ENCODE results near the gene MFSD8.
"Not testable (repeated sequence)": the region's sequence is repeated elsewhere in the genome, so short reads cannot be mapped to it uniquely, and the experiment has no call there.

MFSD8 gene

GRCh38 chr4:127931836-127932235 is 33.1 kb downstream of the MFSD8 start:
- DNase-seq (ENCODE audit: low spot score): not testable (repeated sequence)

- DNase-seq (ENCODE audit: low spot score): no peak
Measured at GRCh38 chr4:127930175-127930574, 34.8 kb downstream of the MFSD8 start.

- DNase-seq (ENCODE audit: low spot score): not testable (repeated sequence)
Measured at GRCh38 chr4:127925720-127926119, 39.3 kb downstream of the MFSD8 start.

GRCh38 chr4:127922226-127922625 is 42.7 kb downstream of the MFSD8 start:
- DNase-seq (ENCODE audit: low spot score): no peak

- no peak for DNase-seq (ENCODE audit: low spot score)
Measured at GRCh38 chr4:127920521-127920920, 44.5 kb downstream of the MFSD8 start.

GRCh38 chr4:127917151-127917550 is 47.8 kb downstream of the MFSD8 start:
- DNase-seq (ENCODE audit: low spot score): no peak

- no peak for DNase-seq (ENCODE audit: low spot score)
Measured at GRCh38 chr4:127916512-127916911, 48.5 kb downstream of the MFSD8 start.

GRCh38 chr4:127905029-127905428 is 59.9 kb downstream of the MFSD8 start:
- no peak for DNase-seq (ENCODE audit: low spot score)

GRCh38 chr4:127899682-127900081 is 65.3 kb downstream of the MFSD8 start:
- not testable (repeated sequence) for DNase-seq (ENCODE audit: low spot score)

GRCh38 chr4:127896528-127896927 is 68.4 kb downstream of the MFSD8 start:
- DNase-seq (ENCODE audit: low spot score): no peak

- DNase-seq (ENCODE audit: low spot score): no peak
Measured at GRCh38 chr4:127896069-127896468, 68.9 kb downstream of the MFSD8 start.

- DNase-seq (ENCODE audit: low spot score): no peak
Measured at GRCh38 chr4:127889903-127890302, 75.1 kb downstream of the MFSD8 start.

- DNase-seq (ENCODE audit: low spot score): no peak
Measured at GRCh38 chr4:127888559-127888958, 76.4 kb downstream of the MFSD8 start.

GRCh38 chr4:127881563-127881864 is 83.5 kb downstream of the MFSD8 start:
- no peak for DNase-seq (ENCODE audit: low spot score)

GRCh38 chr4:127880763-127881562 is 84.0 kb downstream of the MFSD8 start, which contains the start of gene PLK4:
Gene PLK4, plus strand, starts transcription at chr4:127880893. Its CDS starts 242 bp downstream, at chr4:127881135.
- peak; percentile 70 for DNase-seq (ENCODE audit: low spot score)

GRCh38 chr4:127875791-127876190 is 89.2 kb downstream of the MFSD8 start:
- no peak for DNase-seq (ENCODE audit: low spot score)

- DNase-seq (ENCODE audit: low spot score): no peak
Measured at GRCh38 chr4:127870688-127871087, 94.3 kb downstream of the MFSD8 start.

GRCh38 chr4:127870281-127870680 is 94.7 kb downstream of the MFSD8 start:
- no peak for DNase-seq (ENCODE audit: low spot score)

GRCh38 chr4:127868196-127868595 is 96.8 kb downstream of the MFSD8 start:
- DNase-seq (ENCODE audit: low spot score): no peak
